A549 (cell line): ENCODE results near the gene MINDY4.

Experiments
- MYC ChIP-seq: IDR thresholded peaks from 2 replicates; pipeline ENCODE4 v1.6.1; 2012; ENCODE audit warnings: mild to moderate bottlenecking, inconsistent platforms, low read length, improper control_type of control experiment, borderline replicate concordance
- POLR2A ChIP-seq: IDR thresholded peaks from 2 replicates; pipeline ENCODE4 v1.6.1; 2012; ENCODE audit warnings: mild to moderate bottlenecking, low read length
- REST ChIP-seq: fragments of 200-600 bp; sonication (generic); IDR thresholded peaks from 2 replicates; pipeline ENCODE4 v1.6.1; 2016; ENCODE audit warnings: antibody characterized with exemption, mild to moderate bottlenecking, moderate library complexity
- USF2 ChIP-seq: fragments of 450-650 bp; IDR thresholded peaks from 2 replicates; pipeline ENCODE4 v1.6.1; 2014; ENCODE audit warnings: antibody characterized with exemption
- TF ChIP-seq, protein P1 (sequence below): fragments of >200 bp; sonication (Bioruptor Twin); formaldehyde crosslinking; IDR thresholded peaks from 3 replicates; pipeline ENCODE4 v1.5.1; 2016
- TF ChIP-seq, protein P2 (sequence below): fragments of 150-350 bp; IDR thresholded peaks from 2 replicates; pipeline ENCODE4 v1.6.1; 2014; ENCODE audit warnings: low read depth, mild to moderate bottlenecking, low read length

DNA sequence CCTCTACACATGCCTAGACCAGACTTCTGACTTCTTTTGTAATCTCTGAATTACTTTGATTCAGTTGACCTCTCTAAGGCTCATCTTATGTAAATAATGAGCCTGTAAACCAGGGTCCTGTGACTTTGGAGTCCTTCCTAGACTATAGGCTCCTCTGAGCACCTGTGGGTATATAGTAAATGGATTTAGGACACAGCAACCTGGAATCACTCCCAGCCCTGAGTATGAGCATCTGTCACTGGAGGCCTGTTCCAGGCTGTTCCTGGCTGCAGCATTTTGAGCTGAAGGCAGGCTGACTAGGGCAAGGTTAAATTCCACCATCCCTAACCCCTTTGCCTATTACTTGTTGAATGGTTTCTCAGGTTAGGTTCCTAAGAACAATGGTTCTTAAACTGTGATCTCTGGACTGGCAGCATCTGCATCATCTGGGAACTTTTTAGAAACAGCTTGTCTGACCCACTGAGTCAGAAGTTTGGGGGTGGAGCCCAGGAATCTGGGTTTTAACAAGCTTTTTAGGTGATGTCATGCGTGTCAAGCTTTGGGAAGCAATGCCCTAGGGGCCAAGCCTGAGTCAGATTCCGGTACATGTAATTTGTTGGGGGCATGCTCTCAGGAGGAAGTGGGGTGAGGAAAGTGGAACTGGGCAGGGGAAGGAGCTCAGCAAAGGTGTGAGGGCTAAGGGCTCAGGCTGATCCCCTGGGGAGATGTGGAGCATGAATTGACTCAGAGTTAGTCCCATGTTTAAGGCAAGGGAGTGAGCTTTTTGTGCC is 28.2 kb downstream of the MINDY4 start:
- TF ChIP-seq, protein P1, sequence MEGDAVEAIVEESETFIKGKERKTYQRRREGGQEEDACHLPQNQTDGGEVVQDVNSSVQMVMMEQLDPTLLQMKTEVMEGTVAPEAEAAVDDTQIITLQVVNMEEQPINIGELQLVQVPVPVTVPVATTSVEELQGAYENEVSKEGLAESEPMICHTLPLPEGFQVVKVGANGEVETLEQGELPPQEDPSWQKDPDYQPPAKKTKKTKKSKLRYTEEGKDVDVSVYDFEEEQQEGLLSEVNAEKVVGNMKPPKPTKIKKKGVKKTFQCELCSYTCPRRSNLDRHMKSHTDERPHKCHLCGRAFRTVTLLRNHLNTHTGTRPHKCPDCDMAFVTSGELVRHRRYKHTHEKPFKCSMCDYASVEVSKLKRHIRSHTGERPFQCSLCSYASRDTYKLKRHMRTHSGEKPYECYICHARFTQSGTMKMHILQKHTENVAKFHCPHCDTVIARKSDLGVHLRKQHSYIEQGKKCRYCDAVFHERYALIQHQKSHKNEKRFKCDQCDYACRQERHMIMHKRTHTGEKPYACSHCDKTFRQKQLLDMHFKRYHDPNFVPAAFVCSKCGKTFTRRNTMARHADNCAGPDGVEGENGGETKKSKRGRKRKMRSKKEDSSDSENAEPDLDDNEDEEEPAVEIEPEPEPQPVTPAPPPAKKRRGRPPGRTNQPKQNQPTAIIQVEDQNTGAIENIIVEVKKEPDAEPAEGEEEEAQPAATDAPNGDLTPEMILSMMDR: no peak
- TF ChIP-seq USF2 (no peak), MYC (no peak), REST (no peak), POLR2A (no peak)
- TF ChIP-seq, protein P2, sequence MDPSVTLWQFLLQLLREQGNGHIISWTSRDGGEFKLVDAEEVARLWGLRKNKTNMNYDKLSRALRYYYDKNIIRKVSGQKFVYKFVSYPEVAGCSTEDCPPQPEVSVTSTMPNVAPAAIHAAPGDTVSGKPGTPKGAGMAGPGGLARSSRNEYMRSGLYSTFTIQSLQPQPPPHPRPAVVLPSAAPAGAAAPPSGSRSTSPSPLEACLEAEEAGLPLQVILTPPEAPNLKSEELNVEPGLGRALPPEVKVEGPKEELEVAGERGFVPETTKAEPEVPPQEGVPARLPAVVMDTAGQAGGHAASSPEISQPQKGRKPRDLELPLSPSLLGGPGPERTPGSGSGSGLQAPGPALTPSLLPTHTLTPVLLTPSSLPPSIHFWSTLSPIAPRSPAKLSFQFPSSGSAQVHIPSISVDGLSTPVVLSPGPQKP: no peak
